Glutamatergic neuron (in vitro differentiated cells): ENCODE measurements around the gene LRP1-AS. TPM values are rescaled to one million over a fixed set of nuclear protein-coding genes. Genes with fewer than 3 reads are reported as not detected.

Experiments used
- DNase-seq: peaks from one replicate; pipeline ENCODE4 v3.0.0; 2022
- H3K27ac Mint-ChIP-seq: one replicate; pipeline ENCODE4 v1.8.0; 2020; ENCODE audit warnings: mild to moderate bottlenecking, mixed read lengths, inconsistent platforms; ENCODE audit not compliant: unreplicated experiment
- H3K27me3 Mint-ChIP-seq: one replicate; pipeline ENCODE4 v1.8.0; 2020; ENCODE audit warnings: mild to moderate bottlenecking, moderate library complexity, mixed read lengths, inconsistent platforms; ENCODE audit not compliant: unreplicated experiment
- H3K36me3 Mint-ChIP-seq: one replicate; pipeline ENCODE4 v1.8.0; 2020; ENCODE audit warnings: mild to moderate bottlenecking, mixed read lengths, inconsistent platforms; ENCODE audit not compliant: unreplicated experiment
- H3K4me1 Mint-ChIP-seq: one replicate; pipeline ENCODE4 v1.8.0; 2020; ENCODE audit warnings: mild to moderate bottlenecking, low read depth, mixed read lengths, inconsistent platforms; ENCODE audit not compliant: unreplicated experiment
- H3K4me3 Mint-ChIP-seq: one replicate; pipeline ENCODE4 v1.8.0; 2020; ENCODE audit warnings: mild to moderate bottlenecking, mixed read lengths, inconsistent platforms; ENCODE audit not compliant: unreplicated experiment
- H3K9me3 Mint-ChIP-seq: one replicate; pipeline ENCODE4 v1.8.0; 2020; ENCODE audit warnings: mild to moderate bottlenecking, moderate library complexity, mixed read lengths, inconsistent platforms; ENCODE audit not compliant: unreplicated experiment
- long read RNA-seq: library from polyadenylated mRNA; unstranded; transcript quantifications from one replicate; pipeline ENCODE4 v2.0.0, GENCODE V29; 2020; ENCODE audit not compliant: unreplicated experiment
- total RNA-seq: library from RNA; stranded (reverse); fragmentation: NEBNext Ultra II Directional; extraction: Animal tissue kit (Norgen Biotek cat#: 25700); gene quantifications from one replicate; pipeline ENCODE4 v1.2.1, GENCODE V29; 2021; ENCODE audit not compliant: unreplicated experiment
- TF ChIP-seq, protein P1 (sequence below): fragments of 200-600 bp; sonication (generic); IDR thresholded peaks from one replicate; pipeline ENCODE4 v1.5.0; 2021; ENCODE audit not compliant: partially characterized antibody, unreplicated experiment

LRP1-AS gene
- not detected for total RNA-seq
- long read RNA-seq = 0 reads

DNA sequence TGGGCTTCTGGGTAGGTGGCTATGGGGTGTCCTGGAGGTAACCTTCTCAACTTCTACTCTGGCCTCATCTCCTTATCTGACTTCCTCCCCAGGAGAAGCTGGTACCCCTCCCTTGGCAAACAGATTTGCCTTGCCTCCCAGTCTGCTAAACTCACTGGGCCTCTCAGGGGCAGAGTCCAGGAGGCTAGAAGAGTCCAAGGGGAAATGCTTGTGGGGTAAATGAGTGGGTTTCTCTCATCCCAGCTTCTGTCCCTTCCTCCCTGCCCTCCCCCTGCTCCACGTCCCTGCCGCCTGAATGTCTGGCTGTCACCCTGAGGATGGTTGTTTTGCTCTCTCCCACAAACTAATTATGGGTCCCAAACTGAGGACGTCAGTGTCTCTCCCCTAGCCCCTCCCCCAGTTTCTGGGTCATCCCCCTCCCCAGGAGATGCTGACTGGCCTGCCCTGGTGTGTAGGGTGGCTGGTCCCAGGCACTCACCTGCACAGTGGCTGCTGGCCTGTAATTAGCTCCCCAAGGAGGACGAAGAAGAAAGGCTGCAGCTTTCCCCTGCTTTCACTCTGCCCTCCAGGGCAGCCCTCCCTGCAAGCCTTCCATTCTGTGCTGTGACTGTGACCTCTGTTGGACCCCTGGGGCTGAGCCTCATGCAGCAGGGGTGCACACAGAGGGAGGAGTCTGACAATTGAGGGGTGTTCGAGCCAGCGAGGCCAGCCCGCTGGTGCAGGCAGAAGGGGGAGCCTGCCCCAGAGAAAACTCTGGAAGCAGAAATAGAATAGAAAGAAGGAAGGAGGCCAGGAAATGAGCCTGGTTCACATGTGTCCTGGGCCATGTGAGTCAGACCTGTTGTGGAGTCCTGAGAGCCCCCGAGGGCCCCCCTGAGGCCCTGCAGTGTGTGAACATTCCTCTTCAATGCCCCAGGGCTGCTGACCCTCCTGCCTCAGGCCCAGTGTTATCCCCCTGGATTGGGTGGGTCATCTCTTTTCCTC is at the start of gene LRP1-AS:
LRP1-AS (minus strand) TSS at position 659 of the 984 bp plus-strand sequence.
- H3K27me3 Mint-ChIP-seq = peaks cover 2% of the 10 kb centered on the region
- TF ChIP-seq, protein P1, sequence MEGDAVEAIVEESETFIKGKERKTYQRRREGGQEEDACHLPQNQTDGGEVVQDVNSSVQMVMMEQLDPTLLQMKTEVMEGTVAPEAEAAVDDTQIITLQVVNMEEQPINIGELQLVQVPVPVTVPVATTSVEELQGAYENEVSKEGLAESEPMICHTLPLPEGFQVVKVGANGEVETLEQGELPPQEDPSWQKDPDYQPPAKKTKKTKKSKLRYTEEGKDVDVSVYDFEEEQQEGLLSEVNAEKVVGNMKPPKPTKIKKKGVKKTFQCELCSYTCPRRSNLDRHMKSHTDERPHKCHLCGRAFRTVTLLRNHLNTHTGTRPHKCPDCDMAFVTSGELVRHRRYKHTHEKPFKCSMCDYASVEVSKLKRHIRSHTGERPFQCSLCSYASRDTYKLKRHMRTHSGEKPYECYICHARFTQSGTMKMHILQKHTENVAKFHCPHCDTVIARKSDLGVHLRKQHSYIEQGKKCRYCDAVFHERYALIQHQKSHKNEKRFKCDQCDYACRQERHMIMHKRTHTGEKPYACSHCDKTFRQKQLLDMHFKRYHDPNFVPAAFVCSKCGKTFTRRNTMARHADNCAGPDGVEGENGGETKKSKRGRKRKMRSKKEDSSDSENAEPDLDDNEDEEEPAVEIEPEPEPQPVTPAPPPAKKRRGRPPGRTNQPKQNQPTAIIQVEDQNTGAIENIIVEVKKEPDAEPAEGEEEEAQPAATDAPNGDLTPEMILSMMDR = no peak
- no peak for DNase-seq
- H3K9me3 Mint-ChIP-seq = peaks cover 1% of the 10 kb centered on the region
- no peak within 1 kb of the TSS for H3K4me3 Mint-ChIP-seq
- H3K27ac Mint-ChIP-seq = no peak within 1 kb of the TSS
- H3K4me1 Mint-ChIP-seq = peaks cover 8% of the 10 kb centered on the region
- H3K36me3 Mint-ChIP-seq = peaks cover 5% of the 10 kb centered on the region

- Mint-ChIP-seq H3K4me1 (peaks cover 3% of the 10 kb centered on the region), H3K27ac (no peak overlapping the region), H3K9me3 (peaks cover 8% of the 10 kb centered on the region), H3K4me3 (no peak overlapping the region), H3K36me3 (peaks cover 7% of the 10 kb centered on the region), H3K27me3 (peaks cover 22% of the 10 kb centered on the region)
- DNase-seq = no peak
- TF ChIP-seq, protein P1 = no peak
Measured at GRCh38 chr12:57196956-57197355, 49.5 kb upstream of the LRP1-AS start.

DNA sequence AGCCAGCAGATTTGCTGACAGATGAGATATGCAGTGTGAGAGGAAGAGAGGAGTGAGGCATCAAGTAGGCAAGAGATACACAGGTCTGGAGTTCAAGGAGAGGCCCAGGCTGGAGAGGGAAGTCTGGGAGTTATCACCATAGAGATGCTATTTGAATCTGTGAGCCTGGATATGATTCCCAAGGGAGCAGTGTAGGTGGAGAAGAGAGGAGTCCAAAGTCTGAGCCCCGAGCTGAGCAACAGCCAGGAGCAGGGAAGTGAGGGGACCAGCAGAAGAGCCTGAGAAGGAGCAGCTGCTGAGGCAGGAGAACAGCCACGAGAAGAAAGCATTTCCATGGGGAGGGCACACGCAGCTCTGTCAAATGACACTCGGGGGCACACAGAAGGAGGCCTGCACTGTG is 49.0 kb upstream of the LRP1-AS start:
- H3K27me3 Mint-ChIP-seq = peaks cover 25% of the 10 kb centered on the region
- H3K9me3 Mint-ChIP-seq = peaks cover 6% of the 10 kb centered on the region
- no peak for DNase-seq
- TF ChIP-seq, protein P1 = no peak
- no peak overlapping the region for H3K4me3 Mint-ChIP-seq
- H3K4me1 Mint-ChIP-seq = peaks cover 3% of the 10 kb centered on the region
- peak overlapping the region; percentile 39 for H3K27ac Mint-ChIP-seq
- H3K36me3 Mint-ChIP-seq = peaks cover 12% of the 10 kb centered on the region

DNA sequence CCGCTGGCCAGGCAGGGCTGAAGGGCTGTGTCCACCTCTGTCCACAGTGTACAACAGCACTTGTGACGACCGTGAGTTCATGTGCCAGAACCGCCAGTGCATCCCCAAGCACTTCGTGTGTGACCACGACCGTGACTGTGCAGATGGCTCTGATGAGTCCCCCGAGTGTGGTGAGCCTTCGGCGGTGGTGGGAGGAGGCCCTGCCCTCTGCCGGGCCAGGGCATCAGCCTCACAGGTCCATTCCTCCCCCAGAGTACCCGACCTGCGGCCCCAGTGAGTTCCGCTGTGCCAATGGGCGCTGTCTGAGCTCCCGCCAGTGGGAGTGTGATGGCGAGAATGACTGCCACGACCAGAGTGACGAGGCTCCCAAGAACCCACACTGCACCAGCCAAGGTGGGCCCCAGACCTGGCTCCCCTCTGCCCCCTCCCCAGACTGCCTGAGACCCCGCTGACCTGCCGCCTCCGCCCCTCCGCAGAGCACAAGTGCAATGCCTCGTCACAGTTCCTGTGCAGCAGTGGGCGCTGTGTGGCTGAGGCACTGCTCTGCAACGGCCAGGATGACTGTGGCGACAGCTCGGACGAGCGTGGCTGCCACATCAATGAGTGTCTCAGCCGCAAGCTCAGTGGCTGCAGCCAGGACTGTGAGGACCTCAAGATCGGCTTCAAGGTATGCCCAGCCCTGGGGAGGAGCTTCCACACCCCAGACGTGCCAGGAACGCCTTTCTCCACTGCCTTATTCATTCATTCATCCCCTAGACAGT is 48.4 kb upstream of the LRP1-AS start:
- Mint-ChIP-seq H3K4me3 (no peak overlapping the region), H3K27me3 (peaks cover 22% of the 10 kb centered on the region), H3K27ac (no peak overlapping the region), H3K4me1 (peaks cover 3% of the 10 kb centered on the region), H3K9me3 (peaks cover 6% of the 10 kb centered on the region), H3K36me3 (peaks cover 9% of the 10 kb centered on the region)
- TF ChIP-seq, protein P1 = no peak
- DNase-seq = no peak
